H1 (cell line): ENCODE measurements around the gene CEL. TPM values are rescaled to one million over a fixed set of nuclear protein-coding genes. Genes with fewer than 3 reads are reported as not detected.

Experiments
- CBX8 ChIP-seq: fragments of 300-800, 300-1000 bp; sonication (generic); IDR thresholded peaks from 2 replicates; pipeline ENCODE4 v1.7.1; 2016; ENCODE audit warnings: low read depth, low read length, borderline replicate concordance
- SP1 ChIP-seq: IDR thresholded peaks from 2 replicates; pipeline ENCODE4 v1.6.1; 2011; ENCODE audit warnings: low read depth, low read length
- SP2 ChIP-seq: IDR thresholded peaks from 2 replicates; pipeline ENCODE4 v1.6.1; 2012; ENCODE audit warnings: mild to moderate bottlenecking, low read length, inconsistent platforms
- USF2 ChIP-seq: IDR thresholded peaks from 2 replicates; pipeline ENCODE4 v1.6.1; 2011; ENCODE audit warnings: low read length, improper control_type of control experiment
- polyA plus RNA-seq, 7 experiments: library from polyadenylated mRNA; depleted of rRNA in 3 of 7; stranded (reverse) in 5 of 7; unstranded in 2 of 7; fragments of >200 nt in 5 of 7; fragments of 200-250 nt in 2 of 7; gene quantifications; 1 replicate in 5 of 7; 2 replicates in 1 of 7; 4 replicates in 1 of 7; pipeline versions ENCODE4 v1.2.1 to v1.2.3, GENCODE V29; 2011 to 2013; ENCODE audit warnings: missing spikeins in 2 of 7, mixed read lengths in 2 of 7
- total RNA-seq: library from RNA; stranded (reverse); fragmentation: NEBNext Ultra II Directional; extraction: Animal tissue kit (Norgen Biotek cat#: 25700); gene quantifications from 2 replicates; pipeline ENCODE4 v1.2.1, GENCODE V29; 2021

The CEL gene
- total and polyA plus RNA-seq, 2 of the 8 experiments (the other 6 are each of a cell fraction or from before 2014, with no cell fraction given), result 1.8 to 3.4 TPM

- TF ChIP-seq CBX8, result no peak
- TF ChIP-seq SP2, result no peak
- TF ChIP-seq USF2, result no peak
- no peak for TF ChIP-seq SP1
These were observed 3.7 kb upstream of the CEL start (continued) for GRCh38 chr9:133058071-133058470.
